Astrocyte (in vitro differentiated cells and primary cell): ENCODE results near the gene GAB2.

Experiments used
- EZH2 ChIP-seq: IDR thresholded peaks from 2 replicates; pipeline ENCODE4 v1.6.1; 2012; ENCODE audit warnings: mild to moderate bottlenecking, low read length, inconsistent platforms; ENCODE audit not compliant: insufficient read depth
- TF ChIP-seq, protein P1 (sequence below): IDR thresholded peaks from 2 replicates; pipeline ENCODE4 v1.5.1; 2011; ENCODE audit warnings: low read depth, mild to moderate bottlenecking, inconsistent platforms, low read length, moderate library complexity; ENCODE audit not compliant: insufficient read depth

DNA sequence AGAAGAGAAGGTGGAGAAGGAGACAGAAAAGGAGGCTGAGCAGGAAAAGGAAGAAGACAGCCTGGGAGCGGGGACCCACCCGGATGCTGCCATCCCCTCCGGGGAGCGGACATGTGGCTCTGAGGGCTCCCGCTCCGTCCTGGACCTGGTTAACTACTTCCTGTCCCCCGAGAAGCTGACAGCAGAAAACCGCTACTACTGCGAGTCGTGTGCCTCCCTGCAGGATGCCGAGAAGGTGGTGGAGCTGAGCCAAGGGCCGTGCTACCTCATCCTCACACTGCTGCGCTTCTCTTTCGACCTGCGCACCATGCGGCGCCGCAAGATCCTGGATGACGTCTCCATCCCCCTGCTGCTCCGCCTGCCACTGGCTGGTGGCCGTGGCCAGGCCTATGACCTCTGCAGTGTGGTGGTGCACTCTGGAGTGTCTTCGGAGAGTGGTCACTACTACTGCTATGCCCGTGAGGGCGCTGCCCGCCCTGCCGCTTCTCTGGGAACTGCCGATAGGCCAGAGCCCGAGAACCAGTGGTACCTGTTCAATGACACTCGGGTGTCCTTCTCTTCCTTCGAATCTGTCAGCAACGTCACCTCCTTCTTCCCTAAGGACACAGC is 207.5 kb downstream of the GAB2 start:
- TF ChIP-seq, protein P1, sequence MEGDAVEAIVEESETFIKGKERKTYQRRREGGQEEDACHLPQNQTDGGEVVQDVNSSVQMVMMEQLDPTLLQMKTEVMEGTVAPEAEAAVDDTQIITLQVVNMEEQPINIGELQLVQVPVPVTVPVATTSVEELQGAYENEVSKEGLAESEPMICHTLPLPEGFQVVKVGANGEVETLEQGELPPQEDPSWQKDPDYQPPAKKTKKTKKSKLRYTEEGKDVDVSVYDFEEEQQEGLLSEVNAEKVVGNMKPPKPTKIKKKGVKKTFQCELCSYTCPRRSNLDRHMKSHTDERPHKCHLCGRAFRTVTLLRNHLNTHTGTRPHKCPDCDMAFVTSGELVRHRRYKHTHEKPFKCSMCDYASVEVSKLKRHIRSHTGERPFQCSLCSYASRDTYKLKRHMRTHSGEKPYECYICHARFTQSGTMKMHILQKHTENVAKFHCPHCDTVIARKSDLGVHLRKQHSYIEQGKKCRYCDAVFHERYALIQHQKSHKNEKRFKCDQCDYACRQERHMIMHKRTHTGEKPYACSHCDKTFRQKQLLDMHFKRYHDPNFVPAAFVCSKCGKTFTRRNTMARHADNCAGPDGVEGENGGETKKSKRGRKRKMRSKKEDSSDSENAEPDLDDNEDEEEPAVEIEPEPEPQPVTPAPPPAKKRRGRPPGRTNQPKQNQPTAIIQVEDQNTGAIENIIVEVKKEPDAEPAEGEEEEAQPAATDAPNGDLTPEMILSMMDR = no peak
- TF ChIP-seq EZH2 = no peak
